OCI-M1 (cell line): ENCODE results near the gene PIP5K1C.
"Not testable (repeated sequence)": the region's sequence is repeated elsewhere in the genome, so short reads cannot be mapped to it uniquely, and the experiment has no call there.

Source experiments
- DNase-seq: peaks from one replicate; lab custom pipeline; 2025; lab: John Stamatoyannopoulos, UW

The PIP5K1C gene

DNA sequence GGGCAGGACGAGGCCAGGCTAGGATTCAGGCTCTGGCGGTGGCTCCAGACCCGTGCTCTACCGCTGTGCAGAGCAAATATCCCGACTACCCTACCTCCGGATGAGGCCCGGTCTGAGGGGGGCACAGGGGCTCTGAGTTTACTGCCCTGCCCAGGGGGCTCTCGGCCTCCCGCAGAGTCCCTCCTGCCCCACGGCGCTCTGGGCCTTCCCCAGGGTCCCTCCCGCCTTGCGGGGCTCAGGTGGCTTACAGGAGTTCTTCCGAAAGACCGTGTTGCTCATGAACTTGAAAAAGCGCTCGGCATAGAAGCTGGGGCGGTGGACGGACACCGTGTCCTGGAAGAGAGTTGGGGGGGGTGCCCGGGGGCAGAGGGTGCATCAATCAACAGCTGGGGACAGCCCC lies 54.5 kb downstream of the PIP5K1C start:
- no peak for DNase-seq

DNA sequence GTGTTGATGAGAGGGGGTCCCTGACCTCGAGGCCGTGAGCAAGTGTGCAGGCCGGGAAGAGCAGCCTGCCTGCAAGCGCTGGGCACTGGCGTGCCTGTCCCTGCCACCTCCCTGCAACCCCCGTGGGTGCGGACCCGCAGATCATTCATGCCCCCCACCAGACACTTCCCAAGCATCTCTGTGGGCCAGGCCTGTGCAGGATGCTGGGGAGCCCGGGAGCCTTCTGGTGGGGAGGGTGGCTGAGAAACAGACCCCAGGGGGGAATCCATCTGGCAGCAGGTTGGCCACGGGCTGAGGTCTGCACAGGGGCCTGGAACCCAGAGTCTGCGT lies 55.2 kb downstream of the PIP5K1C start:
- DNase-seq, result no peak

DNA sequence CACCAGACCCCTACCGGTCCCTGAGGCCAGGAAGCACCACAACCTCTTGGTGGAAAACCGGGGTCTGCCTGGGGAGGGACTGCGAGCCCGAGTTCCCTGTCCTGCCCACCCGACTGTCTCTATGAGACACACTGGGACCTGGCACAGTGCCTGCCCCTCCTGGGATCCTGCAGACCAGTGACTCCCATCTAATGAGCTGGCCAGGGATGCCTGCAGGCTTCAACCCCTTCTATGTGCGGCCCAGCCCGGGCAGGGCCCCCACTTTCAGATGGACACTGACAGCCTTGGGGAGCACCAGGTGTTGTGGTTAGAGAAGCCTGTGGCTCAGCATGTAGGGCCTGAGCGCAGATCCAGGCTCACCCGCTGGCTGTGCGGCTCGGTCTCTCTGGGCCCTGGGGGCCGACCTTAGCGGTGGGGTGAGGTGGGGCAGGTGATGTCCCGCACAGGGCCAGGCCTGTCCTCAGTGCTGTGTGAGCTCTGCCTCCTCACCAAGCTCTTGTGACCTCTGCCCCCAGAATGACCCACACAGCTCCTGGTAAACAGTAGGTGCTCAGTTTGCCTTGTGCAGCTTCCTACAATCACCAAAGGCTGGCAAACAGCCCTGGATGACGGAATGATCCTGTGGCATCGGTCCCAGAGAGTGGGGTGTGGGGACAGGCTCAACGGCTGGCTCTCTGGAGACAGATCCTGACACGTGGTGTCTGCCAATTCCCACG lies 55.8 kb downstream of the PIP5K1C start:
- no peak for DNase-seq

DNA sequence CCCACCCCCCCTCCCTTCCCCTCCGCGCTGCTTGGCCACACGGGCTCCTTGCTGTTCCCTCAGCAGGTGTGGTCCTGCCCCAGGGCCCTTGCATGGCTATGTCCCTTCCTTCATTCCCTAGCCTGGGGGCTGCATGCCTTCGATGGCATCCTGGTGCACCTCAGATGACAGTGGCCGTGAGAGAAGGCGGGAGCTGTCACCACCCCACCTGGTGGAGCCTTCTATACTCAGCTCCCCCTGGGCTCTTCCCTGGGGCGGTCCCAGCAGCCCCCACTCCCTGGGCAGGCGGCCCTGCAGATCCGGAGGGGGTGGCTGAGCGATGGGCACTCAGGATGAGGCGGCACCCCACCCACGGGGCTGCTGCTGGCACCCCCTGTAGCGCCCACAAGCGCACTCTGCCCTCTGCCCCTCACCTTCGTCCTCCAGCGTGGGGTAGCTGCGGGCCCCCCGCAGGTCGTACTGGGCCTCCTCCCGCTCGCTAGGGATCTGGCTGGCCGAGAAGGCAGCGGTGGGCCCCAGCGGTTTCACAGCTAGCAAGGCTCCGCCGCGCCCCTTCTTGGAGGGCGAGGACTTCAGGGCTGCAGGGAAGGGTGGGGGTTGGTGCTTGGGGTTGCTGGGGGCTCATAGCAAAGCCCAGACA lies 56.5 kb downstream of the PIP5K1C start:
- DNase-seq, result no peak

DNA sequence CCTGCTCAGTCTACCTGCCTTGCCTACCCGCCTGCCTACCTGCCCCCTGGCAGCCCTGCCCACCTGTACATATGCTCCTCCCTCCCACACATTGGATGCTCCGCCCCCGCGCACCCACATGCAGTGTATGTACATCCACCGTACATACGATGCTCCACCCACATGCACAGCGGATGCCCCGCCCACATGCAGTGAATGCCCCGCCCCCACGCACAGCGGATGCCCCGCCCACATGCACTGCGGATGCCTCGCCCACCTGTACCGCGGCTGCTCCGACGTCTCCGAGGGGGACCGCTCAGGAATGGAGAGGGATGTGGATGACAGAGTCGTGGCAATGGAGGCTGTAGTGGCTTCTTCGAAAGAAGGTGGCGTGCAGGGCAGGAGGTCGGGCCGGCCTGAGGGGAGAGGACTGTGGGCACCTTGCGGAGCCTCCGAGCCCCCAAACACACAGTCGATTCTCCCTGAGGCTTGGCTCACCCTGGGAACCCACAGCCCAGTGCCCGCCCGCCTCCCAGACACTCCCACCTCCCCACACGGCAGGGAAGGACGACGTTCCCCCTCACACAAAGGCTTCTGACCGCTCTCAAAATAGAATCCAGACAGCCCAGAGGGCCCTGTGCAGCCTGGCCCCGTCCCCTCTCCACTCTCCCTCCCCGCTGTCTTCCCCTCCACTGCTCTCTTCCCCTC lies 57.1 kb downstream of the PIP5K1C start:
- DNase-seq, result no peak

DNA sequence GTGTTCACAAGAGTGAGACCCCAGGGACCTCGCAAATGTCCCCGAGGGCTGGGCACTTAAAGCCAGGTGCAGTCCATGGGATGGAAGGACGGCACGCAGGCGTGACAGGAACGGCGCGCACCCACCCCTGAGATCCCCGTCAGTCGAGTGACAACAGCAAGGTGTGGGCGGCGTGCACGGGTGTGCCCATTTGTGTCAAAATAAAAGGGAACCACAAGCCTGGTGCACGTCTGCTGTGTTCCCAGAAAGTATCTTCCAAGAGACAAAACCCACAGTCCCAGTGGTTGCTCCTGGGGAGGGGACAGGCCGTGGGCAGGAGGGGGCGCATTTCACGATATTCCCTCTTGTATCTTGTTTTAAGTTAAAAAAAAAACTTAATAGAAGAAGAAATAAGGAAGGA lies 58.0 kb downstream of the PIP5K1C start:
- no peak for DNase-seq

DNA sequence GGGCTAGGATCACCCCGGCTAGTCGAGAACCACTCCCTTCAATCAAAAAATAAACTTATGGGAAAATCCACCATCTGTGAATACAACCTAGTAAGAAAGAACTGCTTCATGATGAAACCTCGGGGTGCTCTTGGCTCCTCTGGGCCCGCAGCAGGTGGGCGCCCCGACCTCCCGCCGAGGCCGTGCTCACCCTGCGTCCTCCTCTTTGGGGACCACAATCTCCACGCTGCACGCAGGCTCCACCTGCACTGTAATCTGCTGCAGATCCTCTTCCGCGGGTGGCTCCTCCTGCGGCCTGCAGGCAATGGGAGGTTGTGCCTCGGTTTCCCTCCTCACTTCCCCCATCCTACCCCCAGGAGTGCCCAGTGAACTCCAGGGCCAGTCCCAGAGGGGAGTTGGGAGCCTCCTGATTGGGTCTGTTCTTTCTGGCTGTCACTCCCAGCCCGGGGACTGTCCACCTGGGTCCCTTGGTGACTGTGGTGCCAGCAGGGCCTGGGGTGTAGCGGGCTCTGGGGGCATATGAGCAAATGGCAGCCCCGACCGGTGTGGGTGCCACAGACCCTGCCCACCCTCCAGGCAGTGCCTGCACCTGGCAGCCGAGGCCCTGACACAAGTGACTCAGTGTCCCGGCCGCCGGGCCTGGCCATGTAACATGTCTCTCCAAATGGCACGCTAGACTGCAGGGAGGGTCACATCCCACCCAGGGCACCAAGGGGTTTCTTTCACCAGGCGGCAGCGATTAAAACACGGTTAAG lies 58.6 kb downstream of the PIP5K1C start:
- no peak for DNase-seq

DNA sequence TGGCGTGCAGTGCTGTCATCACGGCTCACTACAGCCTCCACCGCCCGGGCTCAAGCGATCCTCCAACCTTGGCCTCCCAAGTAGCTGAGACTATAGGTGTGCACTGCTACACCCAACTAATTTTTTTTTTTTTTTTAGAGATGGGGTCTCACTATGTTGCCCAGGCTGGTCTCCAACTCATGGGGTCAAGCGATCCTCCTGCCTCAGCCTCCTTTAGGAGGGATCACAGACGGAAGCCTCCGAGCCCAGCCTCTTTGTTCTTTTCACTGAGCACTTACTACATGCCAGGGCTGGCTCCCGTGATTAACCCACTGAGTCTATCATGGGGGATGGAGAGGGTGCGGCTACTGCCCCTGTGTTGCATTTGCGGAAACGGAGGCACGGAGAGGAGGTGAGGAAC lies 60.8 kb downstream of the PIP5K1C start:
- no peak for DNase-seq

DNA sequence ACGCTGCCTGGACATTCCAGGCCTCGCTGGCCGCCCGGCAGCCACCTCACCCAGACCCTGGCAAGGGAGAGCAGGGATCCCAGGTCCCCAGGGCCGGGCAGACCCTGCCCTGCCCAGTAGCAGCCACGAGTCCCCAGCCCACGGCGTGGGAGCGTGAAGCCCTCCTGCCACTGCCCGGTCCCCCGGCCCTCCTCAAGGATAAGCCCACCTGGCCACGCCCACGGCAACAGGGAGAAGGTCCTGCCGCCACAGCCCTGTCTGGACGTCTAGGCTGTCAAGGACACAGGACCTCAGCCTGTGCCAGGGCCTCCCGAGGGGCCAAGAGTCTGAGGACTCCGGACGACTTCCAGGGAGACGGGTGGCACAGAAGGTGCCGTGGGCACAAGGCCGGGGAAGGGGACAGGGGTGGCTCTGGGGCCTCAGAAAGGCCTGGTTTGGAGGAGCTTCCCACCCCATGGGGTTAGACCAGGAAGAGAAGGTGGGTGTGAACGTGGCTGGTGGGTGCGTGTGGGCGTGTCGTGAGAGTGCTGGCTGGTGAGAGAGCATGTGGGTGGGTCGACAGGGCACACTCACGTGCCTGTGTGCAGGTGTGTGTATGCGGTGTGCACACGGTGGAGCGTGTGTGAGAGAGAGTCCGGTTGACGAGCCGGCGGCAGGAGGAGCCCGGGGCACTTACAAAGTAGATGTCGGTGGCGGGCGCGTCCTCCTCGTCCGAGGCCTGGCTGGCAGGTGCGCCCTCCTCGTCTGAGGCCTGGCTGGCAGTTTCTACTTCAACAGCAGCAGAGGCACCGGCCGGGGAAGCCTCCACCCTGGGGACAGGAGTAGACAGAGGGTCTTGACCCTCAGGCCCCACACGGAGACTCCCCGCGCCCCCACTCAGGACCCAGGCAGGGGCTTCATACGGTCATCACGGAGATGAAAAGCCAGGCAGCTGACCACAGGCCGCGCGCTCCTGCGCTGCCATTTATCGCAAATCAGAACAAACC lies 61.8 kb downstream of the PIP5K1C start:
- no peak for DNase-seq

DNA sequence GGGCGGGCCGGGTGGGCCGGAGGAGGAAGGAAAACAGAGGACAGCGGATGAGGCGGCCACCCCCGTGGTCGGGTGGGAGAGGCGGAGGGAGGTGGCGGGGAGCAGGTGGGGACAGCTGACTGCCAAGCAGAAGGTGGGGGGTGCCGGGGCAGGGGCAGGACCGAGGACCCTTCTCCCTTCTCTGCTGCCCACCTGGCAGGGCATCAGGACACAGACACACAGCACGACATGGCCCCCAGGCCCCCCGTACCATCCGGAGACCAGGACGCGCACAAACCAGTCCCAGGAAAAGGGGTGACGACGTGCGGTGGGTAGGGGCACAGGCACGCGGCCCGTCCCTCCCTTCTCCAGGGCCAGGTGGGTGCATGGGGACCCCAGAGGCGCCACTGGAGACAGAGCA lies 62.6 kb downstream of the PIP5K1C start:
- DNase-seq, result no peak

DNA sequence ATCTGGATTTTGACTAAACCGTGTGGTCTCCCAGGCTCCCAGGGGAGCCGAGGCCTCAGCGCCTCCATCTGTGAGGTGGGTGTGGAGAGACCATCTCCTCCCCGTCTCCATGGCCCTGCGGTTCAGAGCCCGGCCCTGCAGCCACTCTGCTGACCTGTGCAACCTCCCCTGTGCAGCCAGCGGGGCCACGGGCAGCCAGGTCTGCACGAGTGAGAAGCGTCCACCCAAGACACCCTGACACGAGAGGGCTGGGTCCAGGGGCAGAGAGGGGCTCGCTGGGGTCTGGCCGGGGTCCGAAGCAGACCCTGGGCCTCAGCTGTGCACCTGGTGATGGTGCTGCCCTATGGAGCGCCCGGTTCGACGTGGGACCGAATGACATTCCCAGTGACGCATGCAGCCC lies 63.3 kb downstream of the PIP5K1C start:
- DNase-seq, result no peak

DNA sequence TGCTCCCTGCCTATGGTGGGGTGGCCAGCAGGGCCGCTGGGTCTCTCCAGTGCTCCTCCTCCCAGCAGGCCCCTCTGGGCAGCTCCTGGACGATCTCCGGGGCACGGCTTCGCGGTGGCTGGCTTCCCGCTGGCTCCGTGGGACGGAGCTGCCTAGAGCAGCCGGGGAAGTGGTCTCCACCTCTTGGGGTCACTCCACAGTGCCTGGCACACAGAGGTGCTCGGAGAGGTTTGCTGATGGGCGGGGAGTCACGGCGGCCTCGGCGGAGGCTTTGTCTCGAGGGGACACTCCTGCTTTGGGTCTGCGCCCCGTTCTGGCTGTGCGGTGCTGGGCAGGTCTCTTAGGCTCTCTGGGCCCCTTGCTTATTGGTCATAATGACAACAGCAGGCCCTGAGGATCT lies 63.8 kb downstream of the PIP5K1C start:
- DNase-seq, result no peak

DNA sequence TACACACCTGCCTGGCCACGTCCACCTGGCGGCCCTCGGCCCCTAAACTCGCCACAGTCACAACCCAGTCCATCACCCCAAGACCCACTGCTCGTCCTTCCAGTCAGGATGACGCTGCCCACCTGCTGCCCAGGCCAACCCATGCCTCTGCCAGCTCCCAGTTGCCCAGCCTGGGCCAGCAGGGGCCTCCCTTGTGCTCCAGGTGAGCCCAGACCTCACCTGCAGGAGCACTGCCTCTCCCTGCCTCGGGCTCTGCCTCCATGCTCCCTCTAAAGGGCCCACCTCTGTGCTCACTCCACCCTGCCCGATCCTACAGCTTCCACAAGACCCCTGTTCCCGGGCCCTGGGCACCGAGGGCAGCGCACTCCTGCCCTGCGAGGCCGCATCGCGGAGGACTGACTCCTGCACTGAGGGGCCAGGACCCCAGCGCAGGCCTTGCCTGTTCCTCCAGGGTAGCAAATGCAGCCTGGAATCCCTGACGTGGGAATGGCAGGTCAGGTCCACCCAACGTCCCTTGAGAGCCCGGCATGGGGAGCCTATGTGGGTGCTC lies 65.7 kb downstream of the PIP5K1C start:
- no peak for DNase-seq

DNA sequence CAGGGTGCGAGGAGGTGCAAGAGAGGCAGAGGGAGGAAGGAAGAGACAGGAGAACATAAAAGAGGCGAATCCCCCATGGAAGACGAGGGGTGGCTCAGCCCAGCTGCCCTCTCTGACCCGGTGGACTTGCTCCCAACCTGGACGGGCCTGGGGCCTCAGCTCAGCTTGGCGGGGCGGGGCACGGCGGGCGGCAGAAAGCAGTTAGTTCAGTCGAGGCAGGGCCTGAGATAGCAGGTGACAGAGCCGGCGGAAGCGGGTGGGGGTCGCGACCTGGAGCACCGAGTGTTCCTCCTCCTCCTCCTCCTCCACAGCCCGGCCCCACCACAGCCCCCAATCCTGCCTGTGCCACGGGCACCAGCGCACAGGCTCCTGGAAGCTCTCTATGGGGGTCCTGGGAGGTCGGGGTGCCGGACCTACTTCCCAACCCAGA lies 66.7 kb downstream of the PIP5K1C start:
- no peak for DNase-seq

DNA sequence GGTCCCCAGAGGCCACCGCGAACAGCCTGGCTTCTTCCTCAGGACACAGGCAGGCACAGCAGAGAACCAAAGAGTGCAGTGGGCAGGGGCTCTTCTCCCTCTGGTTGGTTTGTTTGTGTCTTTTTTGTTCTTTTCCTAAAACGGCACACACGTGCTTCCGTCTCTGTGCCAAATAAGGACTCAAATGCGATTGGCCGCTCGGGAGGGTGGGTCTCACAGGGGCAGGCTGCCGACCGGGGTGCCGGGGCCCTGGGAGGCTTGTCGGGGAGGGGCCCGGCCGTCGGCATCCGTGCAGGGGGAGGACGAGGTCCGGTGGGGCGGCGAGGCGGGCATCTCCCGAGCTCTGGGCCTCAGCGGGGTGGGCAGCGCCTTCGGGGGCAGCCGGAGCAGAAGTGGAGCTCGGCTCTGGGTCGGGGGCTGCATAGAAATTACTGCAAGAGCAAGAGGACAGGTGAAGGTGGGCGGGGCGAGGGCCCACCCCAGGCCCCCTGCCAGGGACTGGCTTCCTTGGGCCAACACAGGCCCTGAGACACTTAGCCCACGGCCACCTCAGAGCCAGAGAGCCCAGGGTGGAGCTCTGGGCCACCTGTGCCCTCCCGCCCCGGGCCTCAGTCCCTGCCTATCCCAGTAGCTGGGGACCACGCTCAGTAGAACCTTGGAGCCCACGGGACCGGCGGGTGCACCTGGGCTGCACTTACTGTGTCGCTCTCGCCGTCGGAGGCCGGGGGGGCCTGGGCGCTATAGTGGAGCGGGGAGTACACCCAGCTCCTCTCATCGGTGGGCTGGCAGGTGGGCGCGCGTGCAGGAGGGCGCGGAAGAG lies 67.3 kb downstream of the PIP5K1C start:
- DNase-seq, result no peak

DNA sequence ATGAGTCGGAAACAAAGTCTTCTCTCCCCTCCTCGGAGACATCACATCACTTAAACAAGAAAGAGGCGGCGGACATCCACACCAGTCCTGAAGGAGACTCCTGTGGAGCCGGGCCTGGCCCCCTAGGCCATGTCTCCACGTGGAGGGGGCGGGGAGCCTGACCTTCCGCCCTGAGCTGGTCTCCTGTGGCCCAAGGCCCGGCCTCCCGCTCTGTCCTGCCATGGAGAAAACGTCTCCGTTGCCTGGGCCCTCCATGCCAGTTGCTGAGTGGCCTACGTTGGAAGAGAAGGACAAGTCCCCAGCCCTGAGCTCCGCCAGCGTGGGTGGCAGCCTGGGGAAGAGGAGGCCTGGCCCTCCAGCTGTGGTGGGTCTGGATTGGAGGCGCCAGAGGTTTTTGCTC lies 68.2 kb downstream of the PIP5K1C start:
- DNase-seq, result no peak

DNA sequence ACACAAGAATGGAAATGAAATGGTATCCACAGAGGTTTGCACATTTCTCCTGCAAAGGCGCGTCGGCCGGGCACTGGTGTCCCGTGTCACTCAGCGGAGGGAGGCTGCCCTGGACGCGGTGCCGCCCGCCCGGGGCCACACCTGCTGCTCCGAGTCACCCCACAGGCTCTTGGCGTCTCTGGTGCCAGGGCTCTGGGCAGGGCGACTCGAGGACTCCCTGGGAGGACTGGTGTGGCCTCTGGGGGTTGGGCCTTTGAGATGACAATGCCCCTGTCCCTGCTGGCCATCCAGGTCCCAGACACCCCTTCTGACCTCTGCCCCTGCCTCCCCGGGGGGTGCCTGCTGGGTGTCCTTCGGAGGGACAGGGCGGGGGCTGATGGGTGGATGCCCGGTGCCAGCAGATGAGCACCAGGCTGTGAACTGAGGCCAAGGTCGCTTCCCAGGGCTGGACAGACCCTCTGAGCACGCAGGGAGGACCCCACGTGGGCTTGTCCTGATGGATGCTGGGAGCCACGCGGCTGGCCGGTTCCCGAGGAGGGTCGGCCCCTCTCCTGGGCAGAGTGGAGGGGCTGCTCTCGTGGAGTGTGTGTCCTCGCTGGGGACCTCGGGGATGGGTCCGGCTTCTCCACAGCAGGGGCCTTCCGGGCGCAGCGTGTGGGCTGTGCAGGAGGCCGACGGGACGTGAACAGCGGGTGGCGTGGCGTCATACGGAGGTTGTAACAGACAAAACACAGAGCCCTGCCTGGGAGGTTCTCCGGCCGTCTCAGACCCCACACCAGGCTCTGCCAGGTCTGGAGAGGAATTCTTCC lies 69.0 kb downstream of the PIP5K1C start:
- no peak for DNase-seq

DNA sequence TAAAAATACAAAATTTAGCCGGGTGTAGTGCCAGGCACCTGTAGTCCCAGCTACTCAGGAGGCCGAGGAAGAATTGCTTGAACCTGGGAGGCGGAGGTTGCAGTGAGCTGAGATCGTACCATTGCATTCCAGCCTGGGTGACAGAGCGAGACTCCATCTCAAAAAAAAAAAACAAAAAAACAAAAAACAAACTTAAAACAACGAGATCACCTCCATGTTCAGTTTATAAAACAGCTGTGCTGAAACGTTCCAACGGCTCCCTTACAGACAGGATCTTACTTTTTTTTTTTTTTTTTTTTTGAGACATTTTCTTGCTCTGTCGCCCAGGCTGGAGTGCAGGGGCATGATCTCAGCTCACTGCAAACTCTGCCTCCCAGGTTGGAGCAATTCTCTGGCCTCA lies 71.5 kb downstream of the PIP5K1C start:
- DNase-seq, result not testable (repeated sequence)

DNA sequence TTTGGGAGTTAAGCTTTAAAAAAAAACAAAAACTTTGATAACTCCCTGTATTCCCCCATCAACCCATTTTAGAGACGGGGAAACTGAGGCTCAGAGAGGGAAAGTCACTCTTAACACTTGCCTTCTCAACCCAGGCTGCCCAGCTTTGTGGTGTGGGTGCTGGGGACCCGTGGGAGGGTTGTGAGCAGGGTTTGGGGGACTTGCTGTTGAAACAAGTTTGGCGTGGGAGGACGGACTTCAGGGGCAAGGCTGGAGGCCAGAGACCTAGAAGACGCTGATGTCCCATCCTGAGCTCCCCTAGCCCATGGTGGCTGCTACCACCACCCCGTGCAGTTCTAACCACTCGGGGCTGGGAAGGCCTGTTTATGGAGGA lies 72.9 kb downstream of the PIP5K1C start:
- DNase-seq, result no peak
